HG02970 (cell line): ENCODE results near the gene CLCF1.

Source experiments
- ATAC-seq: cut with Tn5 transposase; IDR thresholded peaks from one replicate; pipeline ENCODE4 v1.9.1; 2021; ENCODE audit warnings: mild to moderate bottlenecking, moderate library complexity, moderate number of reproducible peaks; ENCODE audit not compliant: unreplicated experiment, low FRiP score

The CLCF1 gene

DNA sequence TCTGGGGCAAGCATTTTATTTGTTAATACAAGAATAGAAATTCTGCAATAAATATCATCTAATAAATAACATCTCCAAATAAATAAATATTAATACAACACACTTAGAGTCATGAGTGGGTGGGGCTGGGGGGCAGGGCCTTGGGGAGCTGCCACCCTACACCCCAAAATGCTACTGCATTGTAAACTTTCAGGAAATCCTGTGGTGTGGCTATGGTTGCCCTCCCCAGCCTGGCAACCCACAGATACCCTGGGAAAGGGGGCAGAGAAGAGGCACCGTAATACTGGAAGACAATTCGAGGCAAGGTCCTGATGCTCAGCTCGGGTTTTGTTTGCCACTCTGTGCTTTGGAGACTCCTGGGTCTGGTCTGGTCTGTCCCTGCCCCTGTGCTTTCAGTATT, 9.2 kb downstream of the CLCF1 start:
- no peak for ATAC-seq

DNA sequence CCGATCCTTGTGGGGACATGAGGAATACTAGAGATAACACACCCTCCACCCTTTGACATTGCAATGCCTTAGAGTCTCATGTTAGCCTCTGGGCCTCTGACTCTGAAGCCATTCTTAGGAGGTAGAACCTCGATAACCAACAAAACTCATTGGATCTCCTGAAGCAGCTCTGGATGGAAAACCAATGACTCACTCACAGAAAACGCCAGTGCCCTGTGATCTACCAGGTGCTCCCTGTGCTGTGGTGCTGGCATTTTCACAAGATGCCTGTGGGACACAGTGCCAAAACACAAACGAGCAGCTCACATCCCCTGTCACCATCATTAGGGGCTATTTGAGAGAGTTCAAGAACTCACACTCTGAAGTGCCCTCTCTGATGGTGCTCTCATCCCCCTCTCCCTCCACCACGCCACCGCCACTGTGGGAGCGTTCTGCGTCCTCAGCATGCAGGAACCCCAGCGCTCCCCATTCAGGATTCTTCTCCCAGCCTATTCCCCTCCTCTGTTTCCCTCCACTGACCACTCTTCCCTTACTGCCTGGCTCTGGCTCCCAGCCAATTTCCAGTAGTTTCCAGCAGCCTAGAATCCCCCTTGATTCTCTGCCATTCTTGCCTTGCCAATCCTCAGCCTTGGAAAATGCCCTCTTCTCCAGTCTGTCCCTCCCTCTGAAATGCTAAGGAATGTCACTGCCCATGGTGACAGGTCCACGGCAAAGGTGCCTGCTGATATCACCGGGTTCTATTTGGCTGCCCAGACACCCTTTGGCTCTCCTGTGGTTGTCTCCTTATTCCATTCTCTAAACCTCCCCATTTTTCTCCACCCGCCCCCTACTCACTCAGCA, 15.3 kb downstream of the CLCF1 start:
- ATAC-seq, result no peak

DNA sequence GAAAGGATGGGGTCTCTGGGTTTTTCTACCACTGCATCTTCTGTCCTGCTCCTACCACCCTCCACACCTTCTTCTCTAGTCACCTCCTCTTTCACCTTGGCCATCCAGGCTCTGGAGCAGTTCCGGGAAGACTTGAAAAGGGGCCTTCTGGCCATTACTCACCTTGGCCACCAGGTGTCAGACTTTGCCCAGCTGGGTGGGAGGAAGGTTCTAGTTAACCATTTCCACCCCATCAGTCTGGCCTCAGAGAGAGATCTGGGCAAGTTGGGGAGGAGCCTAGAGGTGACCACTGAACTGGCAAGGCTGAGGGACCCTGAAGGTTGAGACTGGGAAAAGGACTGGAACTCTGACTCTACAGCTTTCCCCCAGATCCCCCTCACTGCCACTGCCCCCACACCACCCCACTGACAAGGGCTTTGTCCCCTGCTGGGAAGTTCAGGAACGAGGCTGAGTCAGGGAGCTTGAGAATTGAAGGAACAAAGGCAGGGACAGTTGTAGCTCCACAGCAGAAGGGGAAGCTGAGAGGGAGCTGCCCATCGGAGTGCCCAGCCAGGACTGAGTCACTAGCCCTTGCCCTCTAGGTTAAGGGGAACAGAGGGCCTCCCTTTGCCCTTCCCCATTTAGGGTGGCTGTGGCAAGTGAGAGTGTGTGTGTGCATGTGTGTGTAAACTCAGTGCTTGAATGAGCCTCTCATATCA, 16.4 kb downstream of the CLCF1 start:
- ATAC-seq, result no peak

DNA sequence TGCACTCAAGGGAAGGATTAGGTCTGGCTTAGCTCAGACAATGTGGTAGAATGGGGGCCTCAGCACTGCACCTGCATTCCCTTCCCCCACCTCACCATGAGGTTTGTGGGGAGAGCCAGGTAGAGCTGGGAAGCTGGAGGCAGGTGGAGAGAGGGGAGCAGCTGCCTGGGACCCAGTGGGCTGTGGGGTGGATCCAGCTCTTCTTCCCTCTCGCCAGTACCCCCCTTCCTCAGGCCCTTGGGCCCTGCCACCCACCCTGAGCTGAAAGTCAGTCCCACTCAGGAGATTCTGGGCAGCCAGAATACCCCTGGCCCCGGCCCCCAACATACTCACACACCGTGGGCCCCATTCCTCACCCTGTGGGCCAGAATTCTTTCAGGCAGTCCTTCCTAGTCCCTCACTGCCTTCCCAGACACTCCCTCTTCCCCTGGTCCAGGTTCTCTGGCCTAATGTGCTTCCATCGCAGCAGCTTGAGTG, 17.0 kb downstream of the CLCF1 start:
- ATAC-seq, result no peak

DNA sequence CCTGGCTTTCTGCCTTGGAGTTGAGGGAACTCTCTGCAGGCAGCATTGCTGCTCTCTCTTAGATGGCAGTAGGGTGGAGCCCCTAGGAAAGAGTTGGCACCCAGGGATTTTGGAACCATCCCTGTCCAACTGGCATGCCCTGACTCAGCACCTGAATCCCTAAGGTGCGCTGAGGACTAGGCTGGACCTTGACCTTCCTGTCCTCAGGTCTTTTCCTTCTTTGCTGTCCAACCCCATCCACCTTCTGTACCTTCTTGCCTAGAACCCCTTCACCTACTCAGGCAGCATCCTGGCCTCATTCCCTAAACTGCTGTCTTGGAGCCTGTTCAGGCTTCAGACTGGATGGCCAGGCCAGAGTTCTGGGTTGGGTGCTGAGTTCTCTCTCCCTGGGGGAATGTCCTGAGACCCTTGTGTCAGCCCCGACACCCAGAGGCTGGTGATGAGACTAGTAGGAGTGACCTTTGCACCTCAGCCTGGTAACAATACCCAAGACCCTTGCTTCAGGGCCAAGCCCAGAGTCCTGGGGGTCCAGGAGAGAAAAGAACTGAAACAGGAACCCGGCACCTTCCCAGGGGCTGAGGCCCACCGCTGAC, 17.5 kb downstream of the CLCF1 start:
- no peak for ATAC-seq

DNA sequence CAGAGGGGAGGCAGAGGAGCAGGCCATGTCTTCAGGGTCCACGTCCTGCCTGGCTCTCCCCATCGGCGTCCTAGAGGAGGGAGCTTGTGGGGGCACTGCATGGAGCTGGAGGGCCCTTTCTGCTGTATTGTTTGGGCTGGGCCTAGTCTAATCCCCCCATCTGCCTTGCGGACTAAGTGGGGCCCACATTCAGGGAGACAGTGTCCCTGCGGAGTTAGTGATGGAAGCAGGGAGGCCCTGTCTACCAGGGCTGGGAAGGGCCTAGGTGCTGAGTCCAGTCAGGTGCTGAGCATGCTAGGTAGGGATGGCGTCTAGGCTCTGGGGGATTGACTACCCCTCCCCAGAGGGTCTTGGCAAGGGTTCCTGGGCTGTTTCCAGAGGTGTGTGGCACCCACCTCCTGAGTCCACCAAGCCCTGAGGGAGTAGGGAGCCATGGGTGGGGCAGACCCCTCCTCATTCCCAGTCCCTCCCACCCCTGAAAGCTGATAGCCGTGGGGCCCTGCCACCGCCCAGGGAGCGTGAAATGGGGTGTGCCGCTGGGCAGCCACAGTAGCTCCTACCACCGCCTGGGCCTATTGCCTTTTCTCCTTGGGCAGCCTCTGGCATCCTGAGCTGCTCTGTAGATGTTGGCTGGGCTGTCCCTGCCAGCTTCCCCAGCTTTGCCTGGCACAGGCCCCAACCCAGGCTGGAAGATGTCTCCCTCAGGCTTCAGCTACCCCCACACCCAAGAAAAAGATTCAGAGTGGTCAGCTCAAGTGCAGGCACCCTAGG, 18.2 kb downstream of the CLCF1 start:
- ATAC-seq, result no peak

DNA sequence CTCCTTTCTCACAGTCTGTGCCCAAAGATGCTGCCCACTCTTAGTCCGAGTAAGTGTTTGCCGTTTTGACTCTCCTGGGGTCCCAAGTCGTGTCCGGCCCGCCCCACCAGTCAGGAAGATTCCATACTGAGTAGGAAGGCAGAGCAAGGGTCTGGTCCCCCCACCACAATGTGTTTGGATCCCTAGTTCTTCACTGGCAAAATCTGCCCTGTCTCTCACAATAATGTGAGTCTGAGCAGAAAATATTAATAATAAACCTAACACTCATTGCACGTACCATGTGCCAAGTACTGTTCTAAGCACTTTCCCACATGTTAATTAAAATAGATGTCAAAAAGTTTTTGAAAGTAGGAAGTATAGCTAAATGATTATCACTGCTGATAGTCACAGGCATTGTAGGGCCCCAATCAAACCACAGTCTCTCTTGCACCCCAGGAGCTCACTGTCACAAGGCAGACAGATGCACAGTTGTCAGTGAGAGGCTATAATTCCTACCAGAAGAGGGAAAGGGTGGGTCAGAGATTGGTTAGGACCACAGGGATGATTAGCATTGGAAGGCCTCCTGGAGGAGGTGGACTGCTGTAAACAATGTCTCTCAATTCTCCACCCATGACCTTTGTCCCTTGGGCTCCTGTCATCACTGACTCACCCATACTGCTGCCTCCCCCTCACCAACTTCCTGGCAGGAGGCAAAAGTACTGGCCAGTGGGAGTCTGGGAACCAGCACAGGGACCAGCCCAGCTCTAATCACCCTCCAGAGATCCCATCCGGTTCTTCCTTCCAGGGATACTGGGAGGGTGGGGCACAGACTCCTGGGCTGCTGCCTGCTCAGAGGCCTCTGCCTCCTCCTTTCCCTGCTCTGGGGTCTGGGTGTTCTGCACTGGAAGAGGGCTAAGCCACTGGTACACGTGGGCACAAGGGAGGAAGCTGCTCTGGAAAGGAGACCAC, 19.0 kb downstream of the CLCF1 start:
- ATAC-seq, result no peak

DNA sequence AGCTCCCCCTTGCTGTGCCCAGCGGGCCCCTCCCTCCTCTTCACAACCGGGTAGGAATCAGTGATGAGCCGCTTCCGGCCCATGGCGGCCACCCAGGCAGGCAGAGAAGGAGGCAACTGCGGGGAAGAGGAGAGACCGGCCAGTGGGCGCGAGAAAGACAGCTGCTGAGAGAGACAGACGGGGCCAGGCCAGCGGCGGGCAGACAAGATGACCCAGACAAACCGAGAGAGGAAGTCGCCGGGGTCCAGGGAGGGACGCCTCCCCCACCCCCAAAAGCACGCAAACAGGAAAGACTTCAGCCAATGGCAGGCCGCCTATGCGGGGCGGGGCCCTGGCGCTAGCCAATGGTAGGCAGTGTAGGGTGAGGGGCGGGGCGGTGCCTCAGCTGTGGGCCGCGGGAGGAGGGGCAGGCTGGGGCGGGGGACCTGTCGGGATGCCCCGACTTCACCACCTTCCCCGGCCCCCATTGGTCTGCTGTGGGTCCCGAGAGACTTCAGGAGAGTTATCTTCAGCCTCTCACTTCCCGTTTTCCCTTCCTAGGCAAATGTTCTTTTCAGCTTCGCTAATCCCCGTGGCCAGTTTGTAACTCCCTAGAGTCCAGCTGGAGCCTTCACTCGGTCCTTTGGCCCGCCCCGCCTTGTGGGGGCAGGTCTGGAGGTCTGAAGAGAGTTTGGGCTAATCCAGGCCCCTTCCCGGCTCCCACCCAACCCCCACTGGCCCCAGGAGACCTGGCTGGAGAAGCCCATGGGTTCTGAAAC, 19.9 kb downstream of the CLCF1 start, which contains the start of gene POLD4:
Gene POLD4, minus strand, starts transcription at position 230 of the 758 bp plus-strand sequence. Its CDS starts 147 bp downstream, at position 83.
- peak; percentile 71 for ATAC-seq

DNA sequence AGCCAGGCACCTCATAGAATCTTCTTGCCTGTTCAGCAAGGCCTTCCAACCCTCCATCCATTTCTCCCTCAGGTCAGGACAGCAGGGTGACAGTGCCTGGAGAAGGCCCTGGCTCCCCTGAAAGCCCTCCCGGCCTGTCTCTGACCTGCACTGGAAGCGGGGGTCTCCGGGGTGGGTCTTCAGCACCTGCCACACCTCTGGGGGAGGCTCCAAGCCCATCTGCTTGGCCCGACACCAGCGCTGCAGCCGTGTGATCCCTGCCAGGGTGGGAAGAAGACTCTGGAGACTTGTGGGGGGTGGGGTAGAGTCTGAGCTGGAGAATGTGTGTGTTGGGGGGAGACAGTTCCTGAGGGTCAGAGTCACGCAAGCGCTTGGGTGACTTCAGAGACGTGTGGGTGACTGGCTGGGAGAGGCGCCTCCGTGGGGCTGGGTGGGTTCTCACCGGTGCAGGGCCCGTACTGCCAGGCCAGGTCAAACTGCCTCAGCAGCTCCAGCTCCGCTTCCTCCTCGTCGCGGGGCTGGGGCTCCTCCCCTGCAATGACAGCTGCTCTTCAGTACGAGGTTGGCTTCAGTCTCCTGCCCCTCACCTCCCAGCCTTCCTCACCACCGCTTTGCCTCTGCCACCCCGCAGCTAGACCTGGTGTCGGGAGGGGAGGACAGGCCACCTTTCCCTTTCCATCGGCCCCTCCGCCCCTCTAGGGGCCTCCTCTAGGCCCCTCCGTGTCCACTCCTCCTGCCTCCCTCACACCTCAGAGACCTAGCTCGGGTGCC, 20.7 kb downstream of the CLCF1 start:
- no peak for ATAC-seq

DNA sequence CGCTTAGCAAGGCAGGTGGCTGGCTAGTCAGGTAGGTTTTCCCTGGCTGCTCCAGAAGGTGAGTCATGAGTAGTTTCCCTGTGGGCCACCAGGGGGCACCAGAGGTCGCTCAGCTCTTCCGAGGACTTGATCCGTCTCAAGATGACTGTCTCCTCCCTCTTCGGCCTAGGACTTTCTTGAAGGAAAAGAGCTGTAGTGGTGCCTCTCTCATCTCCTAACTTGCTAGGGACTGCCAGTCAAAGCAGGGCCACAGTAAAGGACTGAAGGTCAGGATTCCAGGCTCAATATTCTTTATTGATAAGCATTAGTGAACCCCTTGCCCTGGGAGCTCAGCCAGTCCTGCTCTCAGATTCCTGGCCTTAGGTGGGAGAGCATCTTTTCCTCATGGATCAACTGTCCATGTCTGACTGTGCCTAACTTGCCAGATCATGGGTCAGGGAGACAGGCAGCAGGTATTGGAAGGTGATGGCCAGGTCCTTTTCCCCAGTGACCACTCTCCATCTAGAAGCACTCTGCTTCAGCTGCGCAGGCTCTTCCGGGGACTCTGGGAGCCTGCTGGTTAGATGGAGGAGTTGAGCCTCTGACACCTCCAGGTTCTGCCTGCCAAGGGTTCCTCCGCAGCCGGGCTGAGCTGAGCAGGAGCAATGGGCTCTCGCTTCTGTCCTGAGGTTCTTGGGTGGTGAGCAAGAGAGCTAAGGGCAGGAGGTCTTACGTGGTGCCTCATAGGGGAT, 22.0 kb downstream of the CLCF1 start:
- ATAC-seq, result no peak

DNA sequence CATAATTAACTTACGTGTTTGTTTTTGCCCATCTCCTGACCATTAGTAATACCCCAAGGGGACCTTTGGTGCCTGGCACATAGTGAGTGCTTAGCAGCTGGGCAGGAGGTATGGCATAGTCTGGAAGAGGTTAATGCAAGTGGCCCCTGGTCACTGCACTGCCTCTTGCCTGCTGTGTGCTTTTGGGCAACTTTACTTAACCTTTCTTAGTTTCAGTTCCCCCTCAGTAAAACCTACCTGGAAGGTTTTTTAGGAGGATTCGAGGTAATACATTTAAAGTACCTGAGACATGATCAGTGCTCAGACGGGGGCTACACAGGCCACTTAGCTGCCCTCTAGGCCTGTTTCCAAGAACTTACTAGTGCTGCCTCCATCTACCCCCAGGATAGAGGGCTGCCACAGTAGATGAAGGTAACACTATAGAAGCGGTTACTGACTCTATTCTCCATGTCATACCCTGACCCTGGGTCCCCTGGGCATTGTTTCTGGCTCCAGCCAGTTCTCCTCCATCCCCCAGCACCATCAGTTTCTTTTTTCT, 23.4 kb downstream of the CLCF1 start:
- no peak for ATAC-seq

DNA sequence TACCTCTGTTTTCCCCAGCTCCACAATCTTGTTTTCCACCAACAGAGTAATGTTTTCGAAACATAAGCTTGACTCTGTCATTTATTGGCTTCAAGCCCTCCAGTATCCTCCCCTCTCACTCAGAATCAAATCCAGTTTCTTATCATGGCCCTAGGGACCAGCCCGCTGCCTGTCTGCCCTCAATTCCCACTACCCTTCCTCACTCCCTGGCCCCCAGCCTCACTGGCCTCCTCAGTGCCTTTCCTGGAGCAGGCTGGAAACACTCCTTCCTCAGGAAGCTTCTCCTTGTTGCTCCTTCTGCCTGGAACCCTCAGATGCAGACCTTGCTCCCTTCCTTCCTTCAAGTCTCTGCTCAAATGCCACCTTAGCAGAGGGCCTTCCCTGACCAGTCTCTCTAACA, 23.9 kb downstream of the CLCF1 start:
- no peak for ATAC-seq

DNA sequence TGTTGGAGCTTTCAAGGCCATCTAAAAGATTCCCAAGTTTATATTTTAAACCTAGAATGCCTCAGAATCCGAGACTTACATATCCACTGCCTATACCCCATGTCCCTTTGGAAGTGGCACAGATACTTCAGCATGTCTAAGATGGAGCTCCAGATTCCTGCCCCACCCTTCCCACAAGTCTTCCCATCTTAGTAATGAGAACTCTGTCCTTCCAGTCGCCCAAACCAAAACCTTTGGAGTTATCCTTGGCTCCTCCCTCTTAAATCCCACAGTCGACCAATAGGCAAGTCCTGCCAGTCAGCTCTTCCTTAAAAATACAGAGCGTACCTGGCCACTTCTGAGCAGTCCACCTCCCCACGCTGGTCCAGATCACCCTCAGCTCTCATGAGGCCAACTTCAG, 24.4 kb downstream of the CLCF1 start:
- no peak for ATAC-seq

DNA sequence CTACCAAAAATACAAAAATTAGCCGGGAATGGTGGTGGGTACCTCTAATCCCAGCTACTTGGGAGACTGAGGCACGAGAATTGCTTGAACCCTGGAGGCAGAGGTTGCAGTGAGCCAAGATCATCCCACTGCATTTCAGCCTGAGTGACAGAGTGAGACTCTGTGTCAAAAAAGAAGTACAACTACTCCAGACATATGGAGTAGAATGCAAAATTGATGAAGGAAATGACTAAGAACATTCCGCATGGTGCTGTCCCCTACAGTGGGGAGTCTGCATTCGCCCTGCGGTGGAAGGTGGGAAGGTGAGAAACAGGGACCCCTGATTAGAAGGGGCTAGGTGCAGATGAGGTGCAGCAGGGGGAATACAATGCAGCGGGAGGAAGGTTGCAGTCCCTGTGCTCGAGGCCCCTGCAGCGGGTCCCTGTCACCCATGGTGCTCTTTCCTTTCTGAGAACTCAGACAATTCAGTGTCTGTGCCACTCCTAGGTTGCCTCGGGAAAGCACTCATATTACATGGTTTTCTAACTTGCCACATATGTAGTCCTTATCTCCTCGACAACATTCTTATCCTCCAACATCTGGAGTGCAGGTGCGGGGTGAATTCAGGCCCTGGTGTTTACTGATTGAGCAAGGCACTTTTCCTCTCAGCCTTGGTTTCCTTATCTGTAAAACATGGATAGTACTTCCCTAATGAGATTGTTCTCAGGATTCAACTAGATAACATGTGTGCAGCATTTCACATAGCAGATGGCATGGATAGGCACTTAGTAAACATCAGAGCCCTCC, 25.2 kb downstream of the CLCF1 start:
- no peak for ATAC-seq

DNA sequence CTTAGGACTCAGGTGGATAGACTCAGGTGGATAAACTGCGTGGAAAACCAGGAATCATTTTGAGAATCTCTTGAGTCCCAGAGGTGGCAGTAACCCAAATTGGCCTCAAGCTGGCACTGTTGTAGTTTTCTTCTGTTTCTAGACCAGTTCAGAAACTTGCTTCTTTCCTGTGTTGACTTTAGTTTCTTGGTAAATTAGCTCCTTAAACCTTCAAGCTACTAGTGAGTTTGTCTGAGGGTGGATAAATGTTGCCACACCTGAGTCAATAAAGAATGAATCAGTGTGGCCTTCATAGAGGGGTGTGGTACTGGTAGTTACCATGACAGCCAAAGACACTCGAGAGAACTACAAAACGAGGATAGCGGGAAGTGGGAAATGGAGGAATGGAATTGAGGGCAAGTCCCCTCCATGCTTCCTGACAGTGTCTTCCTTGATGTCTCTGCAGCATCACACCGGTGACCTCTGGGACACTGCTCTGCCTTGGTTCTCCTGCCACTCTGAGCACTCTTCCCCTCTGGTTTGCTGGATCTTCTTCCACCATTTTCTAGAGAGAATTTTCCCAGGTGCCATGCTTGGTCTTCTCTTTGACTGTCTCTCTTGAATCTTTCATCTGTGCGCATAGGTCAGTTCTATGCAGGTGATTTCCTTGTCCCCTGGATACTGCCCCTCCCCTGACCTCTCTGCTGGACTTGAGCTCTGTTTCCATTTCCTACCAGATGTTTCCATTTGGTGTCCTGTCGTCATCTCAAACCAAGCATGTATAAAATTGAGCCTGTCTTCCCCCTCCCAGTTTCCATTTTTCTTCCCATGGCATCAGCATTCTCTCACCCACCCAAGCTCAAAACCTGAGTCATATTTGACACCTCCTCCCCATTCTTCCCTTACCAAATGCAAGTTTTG, 27.2 kb downstream of the CLCF1 start:
- ATAC-seq, result no peak
